Dermis microvascular lymphatic vessel endothelial cell (primary cell): ENCODE measurements around the gene LRRC46. TPM values are rescaled to one million over a fixed set of nuclear protein-coding genes. Genes with fewer than 3 reads are reported as not detected.

Source experiments
- DNase-seq, 2 donors: peaks; one replicate each; pipeline versions ENCODE4 v3.0.0 to v3.0.0-alpha.2; 2010; ENCODE audit warnings: low read depth in 2 of 2
- total RNA-seq: library from RNA; depleted of rRNA; stranded (reverse); fragments of >200 nt; gene quantifications from 2 replicates; pipeline ENCODE4 v1.2.1, GENCODE V29; 2014

The LRRC46 gene
- total RNA-seq, 1 donor from 2014 or later, result under 0.01 TPM

- DNase-seq, result no peak
Measured at GRCh38 chr17:47830396-47831002, 971 bp upstream of the LRRC46 start.

- no peak for DNase-seq
Measured at GRCh38 chr17:47831934-47832327, 461 bp downstream of the LRRC46 start.

GRCh38 chr17:47834756-47835155 is 3.3 kb downstream of the LRRC46 start:
- DNase-seq, result peak in 1 of 2 donors; percentile 33

- DNase-seq, result no peak
Measured at GRCh38 chr17:47836601-47837000, 5.1 kb downstream of the LRRC46 start.

- no peak for DNase-seq
Measured at GRCh38 chr17:47837401-47838039, 6.0 kb downstream of the LRRC46 start.

- DNase-seq, result no peak
Measured at GRCh38 chr17:47838636-47839035, 7.2 kb downstream of the LRRC46 start.

GRCh38 chr17:47839071-47839470 is 7.6 kb downstream of the LRRC46 start:
- DNase-seq, result no peak

- DNase-seq, result no peak
Measured at GRCh38 chr17:47840001-47840741, 8.7 kb downstream of the LRRC46 start.

GRCh38 chr17:47840742-47841487 is 9.4 kb downstream of the LRRC46 start, which contains the start of gene SCRN2:
TSS of gene SCRN2 (minus strand) at chr17:47841273. CDS start at chr17:47840843, 430 bp downstream.
- DNase-seq, result peak; percentile 61 to 83

GRCh38 chr17:47841488-47842291 is 10.2 kb downstream of the LRRC46 start:
- no peak for DNase-seq

GRCh38 chr17:47843391-47843730 is 11.9 kb downstream of the LRRC46 start:
- DNase-seq, result no peak

GRCh38 chr17:47844227-47844626 is 12.8 kb downstream of the LRRC46 start:
- DNase-seq, result no peak

GRCh38 chr17:47844814-47845715 is 13.6 kb downstream of the LRRC46 start:
- DNase-seq, result no peak

GRCh38 chr17:47845716-47846075 is 14.2 kb downstream of the LRRC46 start:
- no peak for DNase-seq

GRCh38 chr17:47846716-47847340 is 15.4 kb downstream of the LRRC46 start:
- no peak for DNase-seq

GRCh38 chr17:47847341-47848197 is 16.1 kb downstream of the LRRC46 start:
- DNase-seq, result no peak

- no peak for DNase-seq
Measured at GRCh38 chr17:47848198-47848513, 16.7 kb downstream of the LRRC46 start.

- DNase-seq, result no peak
Measured at GRCh38 chr17:47850373-47850691, 18.9 kb downstream of the LRRC46 start.
